ENCODE results near the gene THOC2. TPM values are rescaled to one million over a fixed set of nuclear protein-coding genes. Genes with fewer than 3 reads are reported as not detected.
A peak's percentile ranks its signal among the peaks of the same experiment; 100 is the strongest.
"Not testable (repeated sequence)": the region's sequence is repeated elsewhere in the genome, so short reads cannot be mapped to it uniquely, and the experiment has no call there.

THOC2 gene
- total RNA-seq, 1 experiment from 2014 or later: 57.0 TPM

GRCh38 chrX:123738378-123738940 lies 5.6 kb upstream of the THOC2 start:
- no peak for DNase-seq (ENCODE audit: low read depth)

DNA sequence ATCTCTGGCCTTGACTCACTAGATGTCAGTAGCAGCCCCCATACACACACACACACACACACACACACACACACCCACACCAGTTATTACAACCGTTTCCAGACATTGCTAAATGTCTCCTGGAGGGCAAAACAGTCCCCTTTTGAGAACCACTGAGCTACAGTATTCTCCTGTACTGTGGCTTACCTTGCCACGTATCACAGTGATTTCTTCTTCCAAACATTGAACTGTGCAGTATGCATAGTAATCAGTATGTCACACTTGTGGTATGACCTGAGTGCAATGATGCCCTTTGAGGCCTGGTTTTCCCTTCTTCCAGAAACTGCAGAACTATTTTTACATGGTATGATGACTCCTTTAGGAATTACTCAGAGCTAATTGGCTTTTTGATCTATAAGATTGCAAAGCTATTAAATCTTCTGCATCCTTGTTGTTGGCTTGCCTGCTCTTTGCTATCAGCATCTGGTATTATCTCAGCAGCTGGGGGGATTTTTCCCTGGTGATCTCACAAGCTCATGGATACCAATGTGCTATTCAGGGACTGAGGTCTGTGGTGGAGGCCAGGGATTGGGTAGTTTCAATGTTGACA lies 3.6 kb upstream of the THOC2 start:
- peak; percentile 54 for DNase-seq (ENCODE audit: low read depth)

GRCh38 chrX:123735137-123735536 lies 2.3 kb upstream of the THOC2 start:
- not testable (repeated sequence) for DNase-seq (ENCODE audit: low read depth)

- not testable (repeated sequence) for DNase-seq (ENCODE audit: low read depth)
Observed at GRCh38 chrX:123734079-123734478, 1.2 kb upstream of the THOC2 start.

DNA sequence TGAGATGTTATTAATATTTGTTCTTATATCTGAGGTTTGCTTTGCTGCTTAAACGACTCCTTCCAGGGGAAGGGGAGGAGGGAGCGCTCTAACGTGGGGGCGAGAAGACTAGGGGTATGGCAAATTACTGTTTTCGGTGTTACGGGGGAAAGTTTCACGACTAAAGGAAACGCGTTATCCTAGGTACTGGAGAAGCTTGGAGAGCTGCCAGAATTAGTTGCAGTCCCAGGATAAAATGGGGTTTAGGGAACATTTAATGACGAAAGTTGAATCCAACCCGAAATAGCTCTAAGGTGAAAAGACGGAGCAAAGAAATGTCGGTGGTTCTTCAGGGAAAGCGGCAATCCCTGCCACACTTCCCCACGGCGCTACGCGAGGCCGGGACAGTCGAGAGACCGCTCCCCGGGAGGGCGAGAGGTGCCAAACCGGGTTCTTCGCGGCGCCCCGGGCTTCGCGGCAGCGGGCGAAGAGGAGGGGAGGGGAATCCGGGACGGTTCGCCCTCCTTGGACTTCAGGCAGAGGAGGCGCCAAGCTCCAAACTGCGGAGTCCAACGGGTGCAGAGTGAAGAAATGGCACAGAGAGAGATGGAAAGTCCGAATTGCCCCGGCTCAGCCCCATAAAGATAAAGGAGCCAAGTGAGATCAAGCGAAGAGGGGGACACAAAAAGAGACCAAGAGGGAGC lies 724 bp downstream of the THOC2 start:
- DNase-seq (ENCODE audit: low read depth): peak; percentile 9

GRCh38 chrX:123731258-123731986 lies 1.4 kb downstream of the THOC2 start:
- DNase-seq (ENCODE audit: low read depth): peak; percentile 9

- no peak for DNase-seq (ENCODE audit: low read depth)
Observed at GRCh38 chrX:123728554-123728953, 4.3 kb downstream of the THOC2 start.

DNA sequence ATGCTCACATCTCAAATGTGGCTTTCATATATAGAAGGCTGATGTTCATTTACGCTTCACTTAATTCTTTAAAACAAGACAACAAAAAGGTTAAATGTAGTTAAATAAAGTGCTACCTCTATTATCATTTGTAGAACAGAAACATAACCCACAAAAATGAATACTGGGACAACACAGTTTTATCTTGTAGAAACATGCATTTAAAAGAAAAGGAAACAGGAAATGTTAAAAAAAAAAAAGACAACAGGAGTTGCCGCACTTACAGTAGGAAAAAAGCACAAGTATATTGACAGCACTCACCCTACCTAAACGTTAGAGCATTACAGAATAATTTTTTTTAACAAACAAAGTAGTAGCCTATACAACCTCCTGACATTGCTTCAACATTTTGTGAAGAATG lies 4.8 kb downstream of the THOC2 start:
- no peak for DNase-seq (ENCODE audit: low read depth)

GRCh38 chrX:123722193-123722592 lies 10.7 kb downstream of the THOC2 start:
- DNase-seq (ENCODE audit: low read depth): not testable (repeated sequence)

DNA sequence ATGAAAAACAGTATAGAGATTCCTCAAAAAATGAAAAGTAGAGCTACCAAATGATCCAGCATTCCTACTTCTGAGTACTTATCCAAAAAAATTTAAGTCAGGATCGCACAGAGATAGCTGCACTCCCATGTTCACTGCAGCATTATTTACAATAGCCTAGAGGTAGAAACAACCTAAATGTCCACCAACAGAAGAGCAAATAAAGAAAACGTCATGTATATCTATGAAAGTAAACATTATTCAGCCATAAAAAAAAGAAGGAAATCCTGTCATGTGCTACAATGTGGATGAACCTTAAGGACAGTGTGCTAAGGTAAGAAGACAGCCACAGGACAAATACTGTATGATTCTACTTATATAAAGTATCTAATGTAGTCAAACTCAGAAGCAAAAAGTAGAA lies 12.4 kb downstream of the THOC2 start:
- no peak for DNase-seq (ENCODE audit: low read depth)

- DNase-seq (ENCODE audit: low read depth): no peak
Observed at GRCh38 chrX:123713841-123714240, 19.0 kb downstream of the THOC2 start.

DNA sequence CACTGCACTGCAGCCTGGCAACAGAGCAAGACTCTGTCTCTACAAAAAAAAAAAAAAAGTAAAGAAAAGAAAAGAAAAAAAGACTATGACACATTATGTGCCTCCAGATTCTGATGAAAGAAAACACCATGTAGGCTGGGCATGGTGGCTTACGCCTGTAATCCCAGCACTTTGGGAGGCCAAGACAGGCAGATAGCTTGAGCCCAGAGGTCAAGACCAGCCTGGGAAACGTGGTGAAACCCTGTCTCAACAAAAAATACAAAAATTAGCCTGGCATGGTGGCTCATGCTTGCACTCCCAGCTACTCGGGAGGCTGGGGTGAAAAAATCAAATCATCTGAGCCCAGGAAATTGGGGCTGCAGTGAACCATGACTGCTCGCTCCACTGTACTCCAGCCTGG lies 19.4 kb downstream of the THOC2 start:
- DNase-seq (ENCODE audit: low read depth): no peak

DNA sequence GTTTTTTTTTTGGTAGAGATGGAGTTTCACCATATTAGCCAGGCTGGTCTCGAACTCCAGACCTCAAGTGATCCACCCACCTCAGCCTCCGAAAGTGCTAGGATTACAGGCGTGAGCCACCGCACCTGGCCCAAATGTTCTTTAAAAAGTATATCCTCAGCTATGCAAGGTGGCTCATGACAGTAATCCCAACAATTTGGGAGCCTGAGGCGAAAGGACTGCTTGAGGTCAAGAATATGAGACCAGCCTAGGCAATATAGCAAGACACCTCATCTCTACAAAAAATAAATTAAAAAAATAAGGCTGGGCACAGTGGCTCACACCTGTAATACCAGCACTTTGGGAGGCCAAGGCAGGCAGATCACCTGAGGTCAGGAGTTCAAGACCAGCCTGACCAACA lies 21.7 kb downstream of the THOC2 start:
- not testable (repeated sequence) for DNase-seq (ENCODE audit: low read depth)

GRCh38 chrX:123704781-123705180 lies 28.1 kb downstream of the THOC2 start:
- DNase-seq (ENCODE audit: low read depth): no peak

GRCh38 chrX:123698979-123699520 lies 33.8 kb downstream of the THOC2 start:
- DNase-seq (ENCODE audit: low read depth): no peak

DNA sequence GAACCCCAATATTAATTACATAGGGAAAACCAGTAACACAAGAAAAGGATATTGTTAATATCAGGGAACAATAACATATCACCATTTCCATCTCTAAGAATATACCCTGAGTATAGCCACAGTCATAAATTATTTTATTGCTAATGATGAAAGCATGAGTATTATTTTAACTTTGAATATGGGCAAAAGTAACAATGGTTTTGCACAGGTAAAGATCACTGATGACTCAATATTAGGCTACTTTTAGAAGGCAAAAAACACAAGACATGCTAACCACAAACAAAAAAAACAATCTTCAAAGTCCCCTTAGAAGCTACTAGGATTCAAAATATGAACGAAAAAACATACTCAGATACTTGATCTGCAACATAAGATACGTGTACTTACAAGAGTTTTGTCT lies 36.5 kb downstream of the THOC2 start:
- DNase-seq (ENCODE audit: low read depth): no peak

DNA sequence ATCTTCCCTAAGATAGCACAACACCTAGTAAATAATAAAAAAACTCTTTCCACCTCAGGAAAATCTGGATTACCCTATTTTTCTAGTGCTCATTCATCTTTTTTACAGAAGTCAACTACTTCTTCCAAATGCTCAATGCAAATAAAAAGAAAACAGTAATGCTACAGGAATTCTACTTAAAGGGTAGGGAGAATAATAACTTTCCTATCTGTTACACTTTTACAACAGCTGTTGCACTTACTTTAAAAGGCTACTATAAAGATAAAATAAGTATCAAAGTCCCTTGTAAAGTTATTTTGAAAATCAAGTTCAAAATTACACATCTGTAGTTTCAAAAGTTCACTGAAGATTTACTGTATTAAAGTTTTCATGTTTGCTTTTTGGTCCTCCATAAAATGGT lies 37.6 kb downstream of the THOC2 start:
- no peak for DNase-seq (ENCODE audit: low read depth)

- no peak for DNase-seq (ENCODE audit: low read depth)
Observed at GRCh38 chrX:123691776-123692175, 41.1 kb downstream of the THOC2 start.

DNA sequence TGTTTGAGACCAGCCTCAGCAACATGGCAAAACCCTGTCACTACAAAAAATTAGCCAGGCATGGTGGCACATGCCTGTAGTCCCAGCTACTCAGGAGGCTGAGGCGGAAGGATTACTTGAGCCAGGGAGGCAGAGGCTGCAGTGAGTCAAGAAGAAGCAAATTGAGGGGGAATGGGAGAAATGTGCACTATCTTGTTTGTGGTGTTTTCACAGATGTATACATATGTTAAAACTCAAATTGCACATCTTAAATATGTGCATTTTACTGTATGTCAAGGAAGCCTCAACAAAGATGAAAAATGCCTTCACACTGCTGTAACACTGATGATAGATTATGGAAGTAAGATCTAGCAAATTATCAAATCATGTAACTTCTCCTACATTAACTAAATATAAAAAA lies 44.3 kb downstream of the THOC2 start:
- no peak for DNase-seq (ENCODE audit: low read depth)

- no peak for DNase-seq (ENCODE audit: low read depth)
Observed at GRCh38 chrX:123685232-123685631, 47.6 kb downstream of the THOC2 start.

DNA sequence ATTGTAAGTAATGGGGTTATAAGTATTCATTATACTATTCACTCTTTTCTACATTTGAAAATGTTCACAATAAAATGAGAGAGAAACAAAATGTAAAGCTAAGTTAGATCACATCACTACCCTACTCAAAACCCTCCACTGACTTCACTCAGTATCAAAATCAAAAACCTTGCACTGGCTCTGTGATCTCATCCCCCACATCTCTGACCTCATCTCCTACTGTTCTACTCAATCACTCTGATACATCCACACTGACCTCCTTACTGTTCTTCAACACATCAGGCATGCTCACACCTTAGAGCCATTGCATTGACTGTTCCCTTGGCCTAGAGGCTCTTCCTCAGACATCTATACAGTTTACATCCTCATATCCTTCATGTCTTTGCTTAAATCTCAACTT lies 50.7 kb downstream of the THOC2 start:
- no peak for DNase-seq (ENCODE audit: low read depth)

GRCh38 chrX:123679733-123680460 lies 53.0 kb downstream of the THOC2 start:
- not testable (repeated sequence) for DNase-seq (ENCODE audit: low read depth)

All from LHCN-M2 (cell line).